GM12872 (cell line): ENCODE results near the gene MOXD1.

Experiments used
- CTCF ChIP-seq: IDR thresholded peaks from 3 replicates; pipeline ENCODE4 v1.5.1; 2011; ENCODE audit warnings: low read depth, mild to moderate bottlenecking, low read length, moderate library complexity; ENCODE audit not compliant: insufficient read depth

MOXD1 gene

GRCh38 chr6:132395015-132395597 is 6.2 kb downstream of the MOXD1 start:
- no peak for TF ChIP-seq CTCF

- peak; percentile 28; the same call in 2 of the 3 replicates for TF ChIP-seq CTCF
Observed at GRCh38 chr6:132392792-132393191, 8.5 kb downstream of the MOXD1 start.

GRCh38 chr6:132392270-132392646 is 9.0 kb downstream of the MOXD1 start:
- no peak for TF ChIP-seq CTCF

GRCh38 chr6:132391391-132392269 is 9.6 kb downstream of the MOXD1 start:
- no peak for TF ChIP-seq CTCF

- no peak for TF ChIP-seq CTCF
Observed at GRCh38 chr6:132390451-132390850, 10.8 kb downstream of the MOXD1 start.

- TF ChIP-seq CTCF, result no peak
Observed at GRCh38 chr6:132390017-132390416, 11.3 kb downstream of the MOXD1 start.

GRCh38 chr6:132388291-132388690 is 13.0 kb downstream of the MOXD1 start:
- no peak for TF ChIP-seq CTCF
